CD14-positive monocyte (primary cell): ENCODE results near the gene SGO2. TPM values are rescaled to one million over a fixed set of nuclear protein-coding genes. Genes with fewer than 3 reads are reported as not detected.
A peak's percentile ranks its signal among the peaks of the same experiment; 100 is the strongest.

ENCODE experiments used
- DNase-seq, 3 donors: peaks; one replicate each; pipeline ENCODE4 v3.0.0-alpha.2; 2011 to 2022
- H2AFZ ChIP-seq: 2 replicates; pipeline ENCODE4 v1.6.0; 2012; ENCODE audit warnings: mild to moderate bottlenecking, low read depth, low read length, inconsistent platforms; ENCODE audit not compliant: insufficient read depth, poor library complexity, severe bottlenecking
- H3K27ac ChIP-seq, 2 donors: 1 replicate in 1 of 2; 2 replicates in 1 of 2; pipeline ENCODE4 v1.5.1; 2012 to 2013; ENCODE audit warnings: low read length in 2 of 2, control low read depth in 1 of 2, inconsistent platforms in 1 of 2, low read depth in 1 of 2, mild to moderate bottlenecking in 1 of 2
- H3K27me3 ChIP-seq, 2 donors: one replicate each; pipeline versions ENCODE4 v1.6.0 to v1.6.1; 2011 to 2013; ENCODE audit warnings: low read length in 2 of 2; ENCODE audit not compliant: control insufficient read depth in 2 of 2, insufficient read depth in 2 of 2
- H3K36me3 ChIP-seq, 2 donors: replicated peaks in 1 of 2; 1 replicate in 1 of 2; 2 replicates in 1 of 2; pipeline versions ENCODE4 v1.5.1 to v1.6.1; 2012 to 2013; ENCODE audit warnings: low read length in 2 of 2, control low read depth in 1 of 2, inconsistent platforms in 1 of 2, mild to moderate bottlenecking in 1 of 2; ENCODE audit not compliant: insufficient read depth in 2 of 2, control insufficient read depth in 1 of 2
- H3K4me1 ChIP-seq, 2 donors: 1 replicate in 1 of 2; 2 replicates in 1 of 2; pipeline versions ENCODE4 v1.5.1 to v1.6.1; 2012 to 2013; ENCODE audit warnings: low read length in 2 of 2, control low read depth in 1 of 2, inconsistent platforms in 1 of 2, mild to moderate bottlenecking in 1 of 2, moderate library complexity in 1 of 2; ENCODE audit not compliant: insufficient read depth in 2 of 2, control insufficient read depth in 1 of 2
- H3K4me2 ChIP-seq: replicated peaks from 2 replicates; pipeline ENCODE3; 2012; ENCODE audit warnings: low read length, moderate library complexity, mild to moderate bottlenecking; ENCODE audit not compliant: poor library complexity, severe bottlenecking; ENCODE audit errors: extremely low read depth
- H3K4me3 ChIP-seq, 3 experiments: fragments of 200-600 bp in 1 of 3; sonication (generic) in 1 of 3; replicated peaks in 1 of 3; 1 replicate in 2 of 3; 2 replicates in 1 of 3; pipeline ENCODE4 v1.5.1; 2011 to 2013; ENCODE audit warnings: low read length in 3 of 3, mild to moderate bottlenecking in 3 of 3, control low read depth in 2 of 3, low read depth in 2 of 3, inconsistent platforms in 1 of 3, moderate library complexity in 1 of 3
- H3K79me2 ChIP-seq: 2 replicates; pipeline ENCODE4 v1.6.0; 2012; ENCODE audit warnings: mild to moderate bottlenecking, control low read depth, inconsistent platforms, low read length, moderate library complexity; ENCODE audit not compliant: insufficient read depth
- H3K9ac ChIP-seq: 2 replicates; pipeline ENCODE4 v1.6.0; 2017; ENCODE audit warnings: low read length, mild to moderate bottlenecking; ENCODE audit not compliant: insufficient read depth, poor library complexity, severe bottlenecking
- H3K9me3 ChIP-seq, 2 donors: replicated peaks in 1 of 2; 1 replicate in 1 of 2; 2 replicates in 1 of 2; pipeline versions ENCODE4 v1.5.1 to v1.6.1; 2012 to 2013; ENCODE audit warnings: low read length in 2 of 2, control low read depth in 1 of 2; ENCODE audit not compliant: control insufficient read depth in 1 of 2, insufficient read depth in 1 of 2
- H4K20me1 ChIP-seq: 2 replicates; pipeline ENCODE4 v1.6.0; 2012; ENCODE audit warnings: mild to moderate bottlenecking, low read length, control low read depth, moderate library complexity; ENCODE audit not compliant: insufficient read depth
- H3K27ac Mint-ChIP-seq, 7 donors: one replicate each; pipeline ENCODE4 v1.8.0; 2020; ENCODE audit warnings: mild to moderate bottlenecking in 7 of 7, mixed read lengths in 7 of 7, moderate library complexity in 6 of 7, inconsistent platforms in 2 of 7
- H3K27me3 Mint-ChIP-seq, 3 donors: one replicate each; pipeline ENCODE4 v1.8.0; 2021 to 2022; ENCODE audit warnings: low read depth in 3 of 3, mild to moderate bottlenecking in 3 of 3, mixed read lengths in 3 of 3, moderate library complexity in 3 of 3, inconsistent platforms in 1 of 3
- H3K36me3 Mint-ChIP-seq, 2 donors: one replicate each; pipeline ENCODE4 v1.8.0; 2020; ENCODE audit warnings: mixed read lengths in 2 of 2, inconsistent platforms in 1 of 2, mild to moderate bottlenecking in 1 of 2
- H3K4me1 Mint-ChIP-seq: one replicate; pipeline ENCODE4 v1.8.0; 2020; ENCODE audit warnings: mild to moderate bottlenecking, mixed read lengths
- H3K4me3 Mint-ChIP-seq, 2 donors: one replicate each; pipeline ENCODE4 v1.8.0; 2020; ENCODE audit warnings: mild to moderate bottlenecking in 2 of 2, mixed read lengths in 2 of 2, moderate library complexity in 1 of 2
- H3K9me3 Mint-ChIP-seq, 7 donors: one replicate each; pipeline ENCODE4 v1.8.0; 2020 to 2022; ENCODE audit warnings: mixed read lengths in 7 of 7, mild to moderate bottlenecking in 6 of 7, moderate library complexity in 6 of 7, inconsistent platforms in 2 of 7
- CTCF ChIP-seq: fragments of 200-600 bp; IDR thresholded peaks from one replicate; pipeline ENCODE4 v1.8.0; 2022; ENCODE audit warnings: antibody characterized with exemption, mild to moderate bottlenecking
- WGBS: methylation state at CpG from one replicate; pipeline ENCODE4 v1.1.5; 2013; ENCODE audit warnings: missing lambda C conversion rate; ENCODE audit not compliant: insufficient coverage; 5-methylcytosine and 5-hydroxymethylcytosine counted together
- intact Hi-C, 2 donors: fragments of 100-400 bp; cut with micrococcal nuclease; formaldehyde crosslinking; loops; one replicate each; pipeline versions ENCODE4 v1.15.0 to v1.15.1; 2023
- polyA plus RNA-seq, 3 donors: library from polyadenylated mRNA; depleted of rRNA in 1 of 3; unstranded in 2 of 3; stranded (reverse) in 1 of 3; fragments of 300-500 nt in 2 of 3; fragments of >200 nt in 1 of 3; fragmentation: Illumina TruSeq in 2 of 3; gene quantifications; 1 replicate in 2 of 3; 2 replicates in 1 of 3; pipeline ENCODE4 v1.2.3, GENCODE V29; 2012 to 2021

Gene SGO2
- polyA plus RNA-seq, 3 donors = 0.49 to 1.5 (median 1.4) TPM

DNA sequence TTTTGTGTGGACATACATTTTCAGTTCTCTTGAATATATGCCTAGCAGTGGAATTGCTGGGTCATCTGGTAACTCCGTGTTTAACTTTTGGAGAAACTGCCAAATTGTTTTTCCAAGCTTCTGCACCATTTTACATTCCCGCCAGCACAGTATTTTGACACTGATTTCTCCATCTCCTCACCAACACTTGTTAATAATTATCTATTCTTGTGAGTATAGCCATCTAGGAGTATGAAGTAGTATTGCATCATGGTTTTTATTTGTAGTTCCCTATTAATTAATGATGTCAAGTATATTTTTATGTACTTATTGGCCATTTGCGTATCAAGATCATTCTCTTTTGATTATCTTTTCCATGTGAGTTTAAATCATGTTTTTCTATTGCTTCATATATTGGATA, 41.9 kb downstream of the SGO2 start:
- no peak overlapping the region for H3K9ac ChIP-seq
- H3K9me3 Mint-ChIP-seq = peaks cover 2 to 16% (median 10%) of the 10 kb centered on the region in 7 donors
- DNase-seq = no peak
- H3K4me3 Mint-ChIP-seq = no peak overlapping the region
- H3K27ac ChIP-seq = no peak overlapping the region
- no peak overlapping the region for H2AFZ ChIP-seq
- no peaks in the 10 kb centered on the region for H4K20me1 ChIP-seq
- peaks cover 51 to 72% of the 10 kb centered on the region in 2 donors for H3K36me3 Mint-ChIP-seq
- peaks cover 0 to 7% of the 10 kb centered on the region in 2 donors for H3K9me3 ChIP-seq
- H3K79me2 ChIP-seq = peaks cover 16% of the 10 kb centered on the region
- H3K27me3 ChIP-seq = no peaks in the 10 kb centered on the region
- peaks cover 0 to 2% (median 0%) of the 10 kb centered on the region in 3 donors for H3K27me3 Mint-ChIP-seq
- no peak overlapping the region for H3K4me2 ChIP-seq
- H3K4me1 ChIP-seq = no peaks in the 10 kb centered on the region
- no peak for TF ChIP-seq CTCF
- H3K27ac Mint-ChIP-seq = no peak overlapping the region
- WGBS = no CpG with 5 or more reads among the region's 3 CpGs
- H3K4me1 Mint-ChIP-seq = no peaks in the 10 kb centered on the region
- peaks cover 24 to 45% of the 10 kb centered on the region in 2 donors for H3K36me3 ChIP-seq
- H3K4me3 ChIP-seq = no peak overlapping the region
- intact Hi-C loops = no loop called here

GRCh38 chr2:200575957-200576356, 50.0 kb downstream of the SGO2 start:
- no peak overlapping the region for H3K4me3 ChIP-seq
- no peaks in the 10 kb centered on the region for H3K9me3 ChIP-seq
- peak; percentile 46 for TF ChIP-seq CTCF
- no CpG with 5 or more reads among the region's 2 CpGs for WGBS
- DNase-seq = no peak
- no peaks in the 10 kb centered on the region for H3K4me1 ChIP-seq
- no peaks in the 10 kb centered on the region for H3K27me3 Mint-ChIP-seq
- H3K27ac Mint-ChIP-seq = peak overlapping the region in 1 of 7 donors; percentile 7
- no peak overlapping the region for H3K4me3 Mint-ChIP-seq
- H3K4me2 ChIP-seq = no peak overlapping the region
- H3K9me3 Mint-ChIP-seq = no peaks in the 10 kb centered on the region
- H3K36me3 Mint-ChIP-seq = peaks cover 46 to 70% of the 10 kb centered on the region in 2 donors
- H3K9ac ChIP-seq = no peak overlapping the region
- no peaks in the 10 kb centered on the region for H4K20me1 ChIP-seq
- no peaks in the 10 kb centered on the region for H3K79me2 ChIP-seq
- H2AFZ ChIP-seq = no peak overlapping the region
- intact Hi-C loops = loop anchor here (5.0 kb wide), 1 partner anchor 126 kb away; no protein-coding TSS in a partner anchor
- no peak overlapping the region for H3K27ac ChIP-seq
- no peaks in the 10 kb centered on the region for H3K4me1 Mint-ChIP-seq
- H3K36me3 ChIP-seq = peaks cover 25 to 55% of the 10 kb centered on the region in 2 donors
- no peaks in the 10 kb centered on the region for H3K27me3 ChIP-seq
